Suppressor macrophage treated with lipopolysaccharide for 4 hours (primary cell): ENCODE measurements around the gene HOXA10.
A peak's percentile ranks its signal among the peaks of the same experiment; 100 is the strongest.

Experiments
- DNase-seq: peaks from one replicate; pipeline ENCODE4 v3.0.0-alpha.2; 2020

Gene HOXA10

GRCh38 chr7:27189997-27190748 is 16.1 kb upstream of the HOXA10 start:
- DNase-seq: no peak

- DNase-seq: no peak
Measured at GRCh38 chr7:27189295-27189996, 15.3 kb upstream of the HOXA10 start.

- no peak for DNase-seq
Measured at GRCh38 chr7:27188386-27189294, 14.5 kb upstream of the HOXA10 start.

- DNase-seq: no peak
Measured at GRCh38 chr7:27187475-27188385, 13.6 kb upstream of the HOXA10 start.

- DNase-seq: no peak
Measured at GRCh38 chr7:27186668-27187474, 12.8 kb upstream of the HOXA10 start.

DNA sequence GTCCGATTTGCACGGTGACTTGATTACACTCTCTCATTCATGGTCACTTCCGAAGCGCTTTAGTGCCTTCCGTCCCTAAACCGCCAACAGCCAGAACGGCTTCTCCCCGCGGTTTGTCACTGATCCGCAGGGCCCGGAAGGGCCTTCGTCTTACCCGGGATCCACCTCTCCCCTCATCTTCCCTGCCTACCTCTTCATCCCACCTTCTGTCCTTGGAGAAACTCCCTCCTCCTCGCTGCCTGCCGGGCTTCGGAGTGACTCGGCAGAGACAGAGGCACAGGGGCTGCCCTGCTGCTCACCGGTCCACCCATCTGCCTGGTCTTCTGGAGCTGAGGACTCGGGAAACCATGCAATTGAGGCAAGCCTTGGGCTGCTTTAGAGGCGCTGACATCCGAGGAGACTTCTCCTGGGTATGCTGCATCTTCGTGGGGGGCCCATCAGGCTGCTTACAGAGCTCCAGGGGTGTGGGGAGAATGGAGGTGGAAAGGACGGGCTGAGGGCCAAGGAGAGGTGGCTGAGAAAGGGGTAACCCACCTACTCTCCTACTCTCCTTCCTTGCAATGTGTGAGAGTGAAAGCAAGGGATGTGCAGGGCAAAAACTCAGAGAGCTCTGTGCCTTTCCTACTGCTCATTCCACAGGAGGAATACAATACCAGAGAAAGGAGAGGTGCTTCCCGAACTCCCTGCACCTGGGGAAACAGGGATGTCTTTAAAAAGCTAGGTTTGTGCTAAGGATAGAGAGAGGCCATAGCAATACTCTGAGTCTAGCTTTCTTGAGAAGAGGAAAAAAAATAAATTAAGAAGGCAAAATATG is 11.9 kb upstream of the HOXA10 start:
- no peak for DNase-seq

GRCh38 chr7:27185013-27185853 is 11.1 kb upstream of the HOXA10 start, which contains the start of gene HOXA11:
Gene HOXA11 (minus strand): TSS chr7:27185232. CDS start chr7:27185144, 88 bp downstream.
- no peak for DNase-seq

- no peak for DNase-seq
Measured at GRCh38 chr7:27184337-27185012, 10.4 kb upstream of the HOXA10 start.

GRCh38 chr7:27183682-27184336 is 9.7 kb upstream of the HOXA10 start:
- DNase-seq: no peak

DNA sequence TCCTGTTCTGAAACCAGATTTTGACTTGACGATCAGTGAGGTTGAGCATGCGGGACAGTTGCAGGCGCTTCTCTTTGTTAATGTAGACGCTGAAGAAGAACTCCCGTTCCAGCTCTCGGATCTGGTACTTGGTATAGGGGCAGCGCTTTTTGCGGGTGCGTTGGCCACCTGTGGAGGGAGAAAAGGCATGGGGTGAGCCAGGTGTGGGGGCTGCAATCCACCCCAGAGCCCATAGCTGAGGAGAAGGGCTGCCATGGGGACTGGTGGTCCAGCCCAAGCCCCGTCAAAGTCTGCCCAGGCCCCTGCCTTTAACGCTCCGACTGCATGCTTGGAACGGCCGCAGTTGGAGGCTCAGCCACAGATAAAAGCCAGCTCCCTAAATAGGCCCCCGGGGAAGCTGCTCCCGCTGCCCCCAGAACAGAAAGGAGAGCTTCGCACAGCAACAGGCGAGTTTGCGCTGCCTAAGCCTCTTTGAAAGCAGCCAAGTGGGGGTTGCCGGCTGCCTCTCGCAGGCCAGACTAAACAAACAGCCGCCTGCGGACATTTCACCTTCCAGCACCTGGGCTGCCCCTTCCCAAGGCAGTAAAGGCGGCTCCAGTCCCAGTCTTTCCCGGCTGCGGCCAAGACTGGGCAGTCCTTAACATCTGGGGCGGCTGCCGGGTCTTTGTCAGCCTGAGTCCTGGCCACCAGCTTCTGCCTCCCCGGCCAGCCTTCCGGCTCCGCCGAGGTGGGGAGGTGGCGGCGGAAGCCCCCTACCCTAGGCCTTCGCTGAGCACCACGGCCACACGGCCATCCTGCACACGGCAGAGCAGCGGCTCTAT is 9.0 kb upstream of the HOXA10 start:
- DNase-seq: no peak

DNA sequence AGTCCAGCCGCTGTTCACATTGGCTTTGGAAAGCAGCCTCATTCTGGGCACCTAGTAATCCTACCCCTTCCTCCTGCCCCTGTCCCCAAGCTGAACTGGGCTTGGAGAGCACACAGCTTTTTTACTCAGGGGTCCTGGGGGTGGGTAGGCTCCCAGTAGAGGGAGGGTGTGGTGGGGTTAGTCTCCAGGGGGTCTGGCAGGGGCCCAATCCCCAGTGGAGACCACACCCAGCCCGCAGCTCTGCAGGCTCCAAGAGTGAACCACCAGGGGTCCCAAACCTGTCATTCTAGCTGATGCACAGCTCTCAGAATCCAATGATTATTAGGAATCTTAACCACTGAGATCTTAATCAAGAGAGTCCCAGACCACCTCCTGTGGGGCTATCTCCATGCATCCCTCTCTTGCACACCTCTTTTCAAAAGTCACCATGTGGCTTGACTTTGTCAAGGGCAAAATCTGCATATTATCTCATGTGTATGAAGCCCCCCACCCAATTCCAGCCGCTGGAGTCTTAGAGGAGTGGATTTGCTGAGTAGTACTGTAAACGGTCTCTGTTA is 8.2 kb upstream of the HOXA10 start:
- DNase-seq: no peak

- DNase-seq: no peak
Measured at GRCh38 chr7:27181795-27182275, 7.7 kb upstream of the HOXA10 start.

- no peak for DNase-seq
Measured at GRCh38 chr7:27180431-27181420, 6.6 kb upstream of the HOXA10 start.

DNA sequence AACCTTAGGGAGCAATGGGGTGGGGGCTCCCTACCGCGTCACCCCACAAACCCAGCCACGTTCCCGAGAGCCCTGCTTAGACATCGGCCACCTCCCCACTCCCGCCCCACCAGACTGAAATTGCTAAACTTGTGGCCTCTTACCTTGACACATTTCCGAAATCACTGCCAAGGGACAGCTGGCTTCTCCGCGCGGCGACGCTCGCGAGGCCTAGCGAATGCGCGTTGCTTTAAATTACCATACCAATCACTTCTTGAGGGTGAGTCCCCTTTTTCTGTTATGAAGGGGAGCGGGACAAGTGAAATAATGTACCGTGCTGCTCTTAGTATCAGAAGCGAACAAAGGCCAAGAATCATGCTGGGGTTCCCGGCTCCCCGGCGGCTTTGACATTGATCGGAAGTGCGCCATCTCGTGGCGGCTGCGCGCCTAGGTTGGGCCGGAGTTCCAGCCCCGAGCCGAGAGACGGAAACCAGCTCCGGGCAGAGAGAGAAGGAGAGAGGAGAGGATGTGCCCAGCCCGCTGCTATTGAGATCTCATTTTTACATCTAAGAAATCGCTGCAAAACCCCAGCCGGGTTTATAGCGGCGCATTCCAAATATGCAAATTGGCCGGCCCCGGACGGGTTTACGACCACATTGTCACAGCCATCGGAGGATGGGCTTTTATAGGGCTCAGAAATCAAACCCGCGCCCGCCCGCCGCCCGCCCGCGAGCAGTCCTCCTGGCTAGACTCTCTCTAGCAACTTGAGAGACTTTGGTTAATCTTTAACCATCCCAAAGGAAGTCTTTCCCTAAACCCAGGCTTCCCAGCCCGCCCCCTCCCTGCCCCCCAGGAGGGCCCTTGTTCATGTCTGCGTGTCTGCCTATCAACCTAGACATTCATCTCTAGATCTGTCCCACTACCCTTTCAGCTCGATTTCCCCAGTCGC is 5.6 kb upstream of the HOXA10 start:
- peak; percentile 85 for DNase-seq
